CD4-positive, alpha-beta T cell treated with Interleukin-12 subunit alpha and Interleukin-12 subunit beta, for 1 hour (primary cell): ENCODE measurements around the gene GRM8.

Source experiments
- DNase-seq: peaks from one replicate; pipeline ENCODE4 v3.0.0-alpha.2; 2020

Gene GRM8

GRCh38 chr7:127146746-127147536 is 105.8 kb downstream of the GRM8 start:
- no peak for DNase-seq

DNA sequence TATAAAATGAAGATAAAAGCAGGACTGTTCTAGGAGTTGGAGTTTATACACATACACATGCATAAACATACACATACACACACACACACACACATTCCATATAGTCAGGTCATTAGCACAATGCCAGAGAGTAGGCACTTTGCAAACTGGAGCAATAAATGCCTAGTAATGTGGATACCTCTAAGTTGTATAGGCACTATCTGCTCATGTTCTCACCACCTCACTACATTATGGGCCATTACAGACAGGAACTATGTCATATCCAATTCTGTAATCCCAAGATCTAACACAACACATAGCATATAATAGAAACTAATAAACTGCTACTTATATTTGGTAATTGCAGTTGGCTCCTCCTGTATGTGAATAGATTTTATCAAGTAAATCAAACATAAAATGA is 115.6 kb downstream of the GRM8 start:
- no peak for DNase-seq

- no peak for DNase-seq
These were observed 116.8 kb downstream of the GRM8 start for GRCh38 chr7:127135871-127136485.

GRCh38 chr7:127123220-127123619 is 129.5 kb downstream of the GRM8 start:
- no peak for DNase-seq

DNA sequence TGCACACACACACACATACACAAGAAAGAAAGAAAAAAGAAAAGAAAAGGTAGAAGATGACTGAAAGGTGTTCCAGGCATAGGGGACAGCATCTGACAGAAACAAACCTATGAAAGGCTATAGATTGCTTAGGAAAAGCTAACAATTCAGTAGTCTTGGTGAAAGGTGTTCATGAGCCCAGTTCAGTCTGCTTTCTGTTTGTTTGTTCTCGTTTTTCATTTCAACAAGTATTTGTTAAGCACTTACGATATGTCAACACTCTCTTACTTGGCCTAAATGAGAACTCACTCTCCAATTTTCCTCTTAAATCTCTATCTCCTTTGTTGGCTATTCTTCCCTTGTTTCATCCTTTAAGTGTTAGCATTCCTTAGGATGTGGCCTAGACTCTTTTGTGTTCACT is 133.2 kb downstream of the GRM8 start:
- DNase-seq, result no peak

DNA sequence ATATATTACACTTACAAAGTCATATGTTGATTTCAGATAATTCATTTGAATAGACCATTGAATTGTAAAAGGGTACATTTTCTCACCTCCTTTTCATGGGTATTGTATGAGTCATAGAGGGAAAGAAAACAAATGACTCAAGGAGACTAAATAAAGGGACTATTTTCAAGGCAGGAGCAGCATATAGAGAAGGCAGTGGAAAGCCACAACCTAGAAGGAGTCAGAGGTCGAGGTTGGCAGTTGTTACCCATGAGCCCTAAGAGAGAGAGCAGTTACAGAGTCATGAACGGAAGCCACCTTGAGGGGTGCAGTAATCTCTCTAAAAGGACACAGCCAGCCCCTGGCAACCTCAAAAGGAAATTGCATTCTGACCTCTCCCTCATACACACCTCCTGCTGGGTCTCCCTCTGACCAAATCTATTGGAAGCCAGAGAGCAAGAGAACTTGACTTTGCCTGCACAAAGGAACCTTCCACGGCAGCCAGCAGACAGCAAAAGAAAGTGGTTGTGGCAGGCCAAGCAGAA is 137.9 kb downstream of the GRM8 start:
- no peak for DNase-seq

- peak; percentile 29 for DNase-seq
These were observed 145.1 kb downstream of the GRM8 start for GRCh38 chr7:127107601-127108007.

GRCh38 chr7:127093340-127093739 is 159.4 kb downstream of the GRM8 start:
- no peak for DNase-seq

DNA sequence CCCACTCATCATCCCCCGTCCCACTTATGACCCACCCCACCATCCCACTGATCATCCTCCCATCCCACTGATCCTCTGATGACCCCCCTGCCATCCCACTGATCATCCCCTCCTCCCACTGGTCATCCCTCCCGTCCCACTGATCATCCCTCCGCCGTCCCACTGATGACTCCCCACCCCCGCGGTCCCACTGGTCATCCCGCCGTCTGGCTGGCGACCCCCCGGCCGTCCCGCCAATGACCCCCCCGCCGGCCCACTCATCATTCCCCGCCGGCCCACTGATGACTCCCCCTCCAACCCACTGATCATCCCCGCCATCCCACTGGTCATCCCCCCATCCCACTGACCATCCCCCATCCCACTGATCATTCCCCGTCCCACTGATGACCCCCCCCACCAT is 161.1 kb downstream of the GRM8 start:
- DNase-seq, result no peak

- DNase-seq, result no peak
These were observed 163.6 kb downstream of the GRM8 start for GRCh38 chr7:127089146-127089545.

DNA sequence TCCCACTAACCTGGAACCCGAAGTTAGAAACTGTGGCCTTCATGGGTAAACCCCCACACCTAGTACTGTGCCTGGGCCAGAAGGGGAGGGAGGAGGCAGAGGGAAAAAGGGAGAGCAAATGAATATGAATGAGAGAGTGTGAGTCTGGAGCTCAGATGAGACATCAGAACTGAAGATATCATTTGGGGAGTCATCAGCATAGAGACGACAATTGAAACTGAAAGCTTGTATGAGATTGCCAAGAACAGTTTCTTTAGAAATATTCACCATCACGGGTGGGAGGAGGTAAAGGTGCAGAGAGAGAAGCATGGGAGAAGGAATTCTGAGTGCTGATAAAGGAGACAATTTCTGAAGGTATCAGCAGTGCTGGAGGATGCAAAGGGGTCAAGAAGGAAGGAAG is 171.2 kb downstream of the GRM8 start:
- DNase-seq, result no peak

GRCh38 chr7:127080576-127080975 is 172.2 kb downstream of the GRM8 start:
- no peak for DNase-seq

- DNase-seq, result no peak
These were observed 185.8 kb downstream of the GRM8 start for GRCh38 chr7:127066974-127067373.

GRCh38 chr7:127059475-127059874 is 193.3 kb downstream of the GRM8 start:
- DNase-seq, result no peak

DNA sequence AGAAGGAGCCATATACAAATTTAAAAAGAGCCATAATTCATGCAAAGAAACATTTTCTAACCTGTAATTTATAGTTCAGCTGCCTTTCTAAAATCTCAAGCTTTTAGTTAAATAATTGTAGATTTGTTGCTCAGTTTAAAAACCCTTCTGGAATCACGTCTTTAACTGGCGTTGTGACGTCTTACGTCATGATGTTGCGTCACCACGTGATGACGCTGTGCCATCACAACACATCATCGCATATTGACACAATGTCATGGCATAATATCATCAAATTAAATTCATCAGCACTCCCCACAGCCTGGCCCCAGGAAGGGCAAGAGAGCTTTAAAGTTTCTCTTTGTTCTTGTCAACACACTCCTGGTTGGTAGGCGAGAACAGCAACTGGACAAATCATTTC is 194.8 kb downstream of the GRM8 start:
- DNase-seq, result no peak

DNA sequence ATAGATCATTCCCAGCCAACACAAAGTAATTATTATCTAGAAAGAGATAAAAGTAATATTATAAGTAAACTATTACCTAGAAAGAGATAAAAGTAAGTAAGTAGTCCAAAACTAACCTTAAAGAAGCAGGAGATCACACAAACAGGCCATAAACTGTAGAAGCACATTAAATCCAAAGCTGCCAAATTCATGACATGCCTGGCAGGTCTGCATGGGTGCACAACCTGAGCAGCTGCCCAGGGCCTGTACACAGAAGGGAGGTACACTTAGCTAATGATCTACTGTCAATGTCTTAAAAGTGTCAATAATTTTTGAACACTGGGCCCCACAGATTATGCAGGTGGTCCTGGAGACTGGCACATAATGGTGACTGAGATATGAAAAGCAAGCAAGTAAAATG is 196.5 kb downstream of the GRM8 start:
- DNase-seq, result no peak

DNA sequence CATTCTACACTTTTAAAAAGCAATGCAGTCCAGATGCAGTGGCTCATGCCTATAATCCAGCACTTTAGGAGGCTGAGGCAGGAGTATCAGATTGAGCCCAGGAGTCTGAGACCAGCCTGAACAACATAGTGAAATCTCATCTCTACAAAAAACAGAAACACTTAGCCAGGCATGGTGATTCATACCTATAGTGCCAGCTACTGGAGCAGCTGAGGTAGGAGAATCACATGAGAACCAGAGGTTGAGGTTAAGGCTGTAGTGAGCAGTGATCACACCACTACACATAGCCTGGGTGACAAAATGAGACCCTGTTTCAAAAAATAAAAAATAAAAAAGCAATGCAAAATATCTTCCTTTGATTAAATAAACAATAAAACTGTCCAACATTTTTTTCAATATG is 205.2 kb downstream of the GRM8 start:
- DNase-seq, result no peak

GRCh38 chr7:127041689-127042452 is 210.9 kb downstream of the GRM8 start:
- no peak for DNase-seq

- DNase-seq, result no peak
These were observed 212.7 kb downstream of the GRM8 start for GRCh38 chr7:127040042-127040441.

DNA sequence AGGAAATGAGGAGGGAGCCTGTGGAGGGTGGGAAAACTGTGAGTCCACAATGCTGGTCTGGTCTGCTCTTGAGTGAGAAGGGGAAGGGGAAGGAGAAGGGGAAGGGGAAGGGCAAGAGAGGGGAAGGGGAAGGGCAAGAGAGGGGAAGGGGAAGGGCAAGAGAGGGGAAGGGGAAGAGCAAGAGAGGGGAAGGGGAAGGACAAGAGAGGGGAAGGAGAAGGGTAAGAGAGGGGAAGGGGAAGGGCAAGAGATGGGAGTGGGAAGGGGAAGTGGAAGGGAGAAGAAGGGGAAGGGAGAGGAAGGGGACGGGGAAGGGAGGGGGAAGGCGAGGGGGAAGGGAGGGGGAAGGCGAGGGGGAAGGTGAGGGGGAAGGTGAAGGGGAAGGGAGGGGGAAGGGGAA is 213.2 kb downstream of the GRM8 start:
- DNase-seq, result no peak

- DNase-seq, result no peak
These were observed 217.4 kb downstream of the GRM8 start for GRCh38 chr7:127035203-127035849.

DNA sequence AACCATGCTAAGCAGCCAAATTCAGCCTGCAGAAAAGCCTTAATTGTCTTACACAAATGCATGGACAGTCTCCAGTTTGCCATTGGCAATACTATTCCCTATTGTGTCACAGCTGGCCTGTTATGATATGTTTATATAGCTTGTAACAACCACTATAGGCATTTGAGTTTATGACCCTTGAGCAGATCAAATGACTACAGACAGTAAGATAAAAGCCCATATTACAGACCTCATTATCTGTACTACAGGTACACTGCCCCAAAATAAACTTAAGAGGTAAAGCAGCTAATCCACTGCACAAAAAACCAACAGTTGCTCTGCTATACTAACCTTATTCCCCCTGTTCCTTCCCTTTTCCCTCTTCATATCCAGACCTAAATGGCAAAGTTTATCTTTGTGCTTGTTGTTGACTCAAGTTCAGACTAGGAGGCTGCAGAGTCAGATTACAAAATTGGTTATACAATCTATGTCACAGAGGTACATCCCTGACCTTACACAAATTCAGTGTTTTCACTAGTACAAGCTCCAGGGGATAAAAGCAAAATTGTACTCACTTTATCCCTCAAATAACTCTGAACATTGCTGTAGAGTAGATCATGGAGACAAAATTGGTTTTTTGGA is 218.4 kb downstream of the GRM8 start:
- no peak for DNase-seq

GRCh38 chr7:127029823-127030222 is 222.9 kb downstream of the GRM8 start:
- DNase-seq, result no peak
